Erythroblast (primary cell): ENCODE results near the gene CA6.

Experiments used
- GATA1 ChIP-seq: IDR thresholded peaks from 2 replicates; pipeline ENCODE4 v1.6.1; 2011; ENCODE audit warnings: low read depth, mild to moderate bottlenecking, control low read depth, low read length, moderate library complexity
- POLR2A ChIP-seq: IDR thresholded peaks from 2 replicates; pipeline ENCODE4 v1.6.1; 2011; ENCODE audit warnings: mild to moderate bottlenecking, low read length

- TF ChIP-seq POLR2A = no peak
- TF ChIP-seq GATA1 = no peak
Measured at GRCh38 chr1:8951231-8951630, 5.6 kb downstream of the CA6 start.
